Kidney (tissue), 14 donors: ENCODE results near the gene PIGX. TPM values are rescaled to one million over a fixed set of nuclear protein-coding genes. Genes with fewer than 3 reads are reported as not detected.
"Not testable (repeated sequence)": the region's sequence is repeated elsewhere in the genome, so short reads cannot be mapped to it uniquely, and the experiment has no call there.

Experiments
- DNase-seq, 5 donors: peaks; one replicate each; pipeline ENCODE4 v3.0.0-alpha.2; 2013 to 2020
- FAIRE-seq: peaks from 2 replicates; lab custom pipeline; 2012; peaks lifted over from hg19 to GRCh38; lab: Jason Lieb, UNC
- H3K27ac ChIP-seq, 2 donors: one replicate each; pipeline ENCODE4 v1.7.0; 2013; ENCODE audit warnings: low read depth in 2 of 2, low read length in 2 of 2, inconsistent platforms in 1 of 2
- H3K27me3 ChIP-seq: one replicate; pipeline ENCODE4 v1.7.1; 2013; ENCODE audit warnings: low read length, inconsistent platforms; ENCODE audit not compliant: control insufficient read depth, insufficient read depth
- H3K36me3 ChIP-seq, 3 donors: one replicate each; pipeline versions ENCODE4 v1.7.0 to v1.7.1; 2013; ENCODE audit warnings: low read length in 3 of 3, control low read depth in 1 of 3, inconsistent platforms in 1 of 3; ENCODE audit not compliant: insufficient read depth in 3 of 3, control insufficient read depth in 2 of 3
- H3K4me1 ChIP-seq, 3 donors: one replicate each; pipeline versions ENCODE4 v1.7.0 to v1.7.1; 2013; ENCODE audit warnings: low read length in 3 of 3, inconsistent platforms in 1 of 3, low read depth in 1 of 3; ENCODE audit not compliant: control insufficient read depth in 2 of 3, insufficient read depth in 2 of 3
- H3K4me3 ChIP-seq, 3 donors: one replicate each; pipeline versions ENCODE4 v1.7.0 to v1.8.1; 2013; ENCODE audit warnings: low read length in 3 of 3, control low read depth in 1 of 3, inconsistent platforms in 1 of 3
- H3K9ac ChIP-seq, 3 donors: one replicate each; pipeline versions ENCODE4 v1.7.0 to v1.7.1; 2013; ENCODE audit warnings: low read length in 3 of 3, control low read depth in 1 of 3, inconsistent platforms in 1 of 3
- H3K9me3 ChIP-seq, 3 donors: one replicate each; pipeline versions ENCODE4 v1.7.0 to v1.7.1; 2013; ENCODE audit warnings: low read length in 3 of 3, control low read depth in 1 of 3, inconsistent platforms in 1 of 3; ENCODE audit not compliant: control insufficient read depth in 2 of 3, insufficient read depth in 1 of 3
- intact Hi-C: fragments of 100-400 bp; cut with DNase I; formaldehyde crosslinking; loops from one replicate; pipeline ENCODE4 v1.11.1; 2022
- polyA plus RNA-seq: library from polyadenylated mRNA; stranded (reverse); fragments of 350-450 nt; fragmentation: Illumina TruSeq; extraction: RNeasy Lipid Tissue Mini Kit (QIAGEN cat#74804); gene quantifications from one replicate; pipeline ENCODE4 v1.2.3, GENCODE V29; 2014; ENCODE audit warnings: low read depth, low replicate concordance; ENCODE audit not compliant: insufficient read depth
- total RNA-seq: library from RNA; stranded (reverse); fragmentation: NEBNext Ultra II Directional; extraction: Animal tissue kit (Norgen Biotek cat#: 25700); gene quantifications from one replicate; pipeline ENCODE4 v1.2.1, GENCODE V29; 2021
- TF ChIP-seq, protein P1 (sequence below): IDR thresholded peaks from 3 replicates; pipeline ENCODE4 v1.5.1; 2012; ENCODE audit warnings: mild to moderate bottlenecking, moderate library complexity, borderline replicate concordance; ENCODE audit not compliant: insufficient read depth; ENCODE audit errors: extremely low read depth
- donor health status: control.
- donor health status: control.
- donor health status: control.
- donor health status: control.
- donor health status: control.
- donor health status: DM: yes; HTN: yes; CAD: no.
- donor health status: Normal renal cell carcinoma (clear cell type).

Gene PIGX
- total and polyA plus RNA-seq, 2 donors from 2014 or later, result 15.7 to 19.6 TPM

DNA sequence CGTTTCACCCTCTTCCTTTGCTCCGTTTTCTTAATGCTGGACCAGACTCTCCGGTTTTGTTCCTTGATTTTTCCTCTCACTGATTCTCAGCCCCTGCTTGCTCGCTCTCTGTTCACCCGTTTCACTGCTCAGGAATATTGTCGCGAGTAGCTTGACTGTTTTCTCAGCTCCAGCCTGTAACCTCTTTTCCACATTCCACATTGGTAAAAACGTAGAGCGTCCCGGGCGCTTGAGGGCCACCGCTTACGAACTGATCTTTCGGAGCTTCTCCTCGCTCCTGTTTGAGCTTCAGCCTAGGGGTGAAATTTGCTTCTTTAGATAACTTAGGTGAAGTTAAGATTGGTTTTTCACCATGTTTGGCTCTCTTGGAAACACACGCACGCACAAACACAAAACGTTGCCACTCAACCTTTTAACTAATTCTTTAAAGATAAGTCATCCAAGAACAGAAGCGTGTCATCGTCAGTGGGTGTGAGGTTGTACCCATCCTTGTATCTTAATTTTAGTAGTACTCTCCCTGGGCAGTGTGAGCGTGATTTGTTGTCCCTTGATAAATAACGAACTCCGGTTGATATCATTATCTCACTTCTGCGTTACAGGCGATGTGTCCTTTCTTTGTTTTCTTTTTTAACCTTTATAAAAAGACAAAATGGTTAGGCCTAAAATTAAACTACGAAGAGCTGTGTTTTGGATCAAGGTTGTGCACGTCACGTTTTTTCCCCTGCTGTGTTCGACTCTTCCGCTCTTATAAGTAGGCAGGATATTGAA, 28.5 kb downstream of the PIGX start:
- Histone ChIP-seq H3K27me3 (no peaks in the 10 kb centered on the region), H3K27ac (peak overlapping the region; percentile 89 to 95), H3K9ac (peak overlapping the region; percentile 68 to 96 (median 92)), H3K9me3 (no peaks in the 10 kb centered on the region), H3K36me3 (no peaks in the 10 kb centered on the region), H3K4me1 (peaks cover 0 to 6% (median 0%) of the 10 kb centered on the region in 3 donors), H3K4me3 (peak overlapping the region; percentile 63 to 96 (median 80))
- no peak for FAIRE-seq
- intact Hi-C loops, result no loop called here
- peak in 4 of 5 donors; percentile 63 to 82 (median 70) for DNase-seq
- TF ChIP-seq, protein P1, sequence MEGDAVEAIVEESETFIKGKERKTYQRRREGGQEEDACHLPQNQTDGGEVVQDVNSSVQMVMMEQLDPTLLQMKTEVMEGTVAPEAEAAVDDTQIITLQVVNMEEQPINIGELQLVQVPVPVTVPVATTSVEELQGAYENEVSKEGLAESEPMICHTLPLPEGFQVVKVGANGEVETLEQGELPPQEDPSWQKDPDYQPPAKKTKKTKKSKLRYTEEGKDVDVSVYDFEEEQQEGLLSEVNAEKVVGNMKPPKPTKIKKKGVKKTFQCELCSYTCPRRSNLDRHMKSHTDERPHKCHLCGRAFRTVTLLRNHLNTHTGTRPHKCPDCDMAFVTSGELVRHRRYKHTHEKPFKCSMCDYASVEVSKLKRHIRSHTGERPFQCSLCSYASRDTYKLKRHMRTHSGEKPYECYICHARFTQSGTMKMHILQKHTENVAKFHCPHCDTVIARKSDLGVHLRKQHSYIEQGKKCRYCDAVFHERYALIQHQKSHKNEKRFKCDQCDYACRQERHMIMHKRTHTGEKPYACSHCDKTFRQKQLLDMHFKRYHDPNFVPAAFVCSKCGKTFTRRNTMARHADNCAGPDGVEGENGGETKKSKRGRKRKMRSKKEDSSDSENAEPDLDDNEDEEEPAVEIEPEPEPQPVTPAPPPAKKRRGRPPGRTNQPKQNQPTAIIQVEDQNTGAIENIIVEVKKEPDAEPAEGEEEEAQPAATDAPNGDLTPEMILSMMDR, result no peak

DNA sequence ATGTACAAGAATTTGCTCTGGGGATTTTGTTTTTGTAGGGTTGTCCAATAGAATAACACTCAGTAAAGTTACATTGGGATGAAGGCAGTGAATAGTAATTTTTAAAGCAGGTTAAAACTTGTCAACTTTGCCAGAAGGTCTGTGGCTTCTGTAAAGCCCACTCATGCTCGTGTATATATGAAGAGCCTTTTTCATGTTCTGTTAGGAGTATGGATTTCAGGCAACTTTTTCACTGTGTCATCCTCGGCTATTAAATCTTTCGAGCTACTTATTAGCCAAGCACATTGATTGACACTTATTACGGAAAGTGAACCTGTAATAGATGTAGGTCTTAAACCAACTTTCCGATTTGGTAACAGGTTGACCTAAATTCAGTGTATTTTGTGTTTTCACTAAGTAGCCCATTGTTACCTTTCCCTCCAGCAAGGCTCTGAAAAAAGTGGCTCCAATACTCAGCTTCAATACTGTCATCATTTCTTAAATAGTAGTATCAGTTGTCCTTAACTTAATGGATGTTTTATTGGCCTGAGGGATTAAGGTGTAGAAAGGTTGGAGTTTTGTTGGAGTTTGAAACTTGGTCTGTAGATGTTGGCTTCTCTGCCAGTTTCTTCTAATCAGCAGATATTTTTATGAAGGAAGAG, 29.2 kb downstream of the PIGX start:
- peak overlapping the region; percentile 68 to 96 (median 92) for H3K9ac ChIP-seq
- H3K4me3 ChIP-seq, result peak overlapping the region; percentile 63 to 96 (median 80)
- FAIRE-seq, result no peak
- H3K9me3 ChIP-seq, result no peaks in the 10 kb centered on the region
- TF ChIP-seq, protein P1, result no peak
- H3K27ac ChIP-seq, result peak overlapping the region; percentile 89 to 95
- intact Hi-C loops, result no loop called here
- no peaks in the 10 kb centered on the region for H3K27me3 ChIP-seq
- H3K4me1 ChIP-seq, result peaks cover 0 to 6% (median 0%) of the 10 kb centered on the region in 3 donors
- H3K36me3 ChIP-seq, result no peaks in the 10 kb centered on the region
- DNase-seq, result peak in 2 of 5 donors; percentile 5 to 37

DNA sequence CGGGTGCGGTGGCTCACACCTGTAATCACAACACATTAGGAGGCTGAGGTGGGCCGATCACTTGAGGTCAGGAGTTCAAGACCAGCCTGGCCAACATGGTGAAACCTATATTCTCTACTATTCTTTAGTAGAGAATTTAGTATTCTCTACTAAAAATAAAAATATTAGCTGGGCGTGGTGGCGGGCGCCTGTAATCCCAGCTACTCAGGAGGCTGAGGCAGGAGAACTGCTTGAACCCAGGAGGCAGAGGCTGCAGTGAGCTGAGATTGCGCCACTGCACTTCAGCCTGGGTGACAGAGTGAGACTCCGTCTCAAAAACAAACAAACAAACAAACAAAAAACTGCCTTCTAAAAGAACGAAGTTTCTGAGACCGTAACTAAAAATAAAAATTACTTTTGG, 31.4 kb downstream of the PIGX start:
- H3K9me3 ChIP-seq, FAIRE-seq, H3K4me3 ChIP-seq, H3K27ac ChIP-seq, H3K4me1 ChIP-seq, H3K27me3 ChIP-seq, intact Hi-C loops, H3K36me3 ChIP-seq, H3K9ac ChIP-seq, DNase-seq: not testable (repeated sequence)

DNA sequence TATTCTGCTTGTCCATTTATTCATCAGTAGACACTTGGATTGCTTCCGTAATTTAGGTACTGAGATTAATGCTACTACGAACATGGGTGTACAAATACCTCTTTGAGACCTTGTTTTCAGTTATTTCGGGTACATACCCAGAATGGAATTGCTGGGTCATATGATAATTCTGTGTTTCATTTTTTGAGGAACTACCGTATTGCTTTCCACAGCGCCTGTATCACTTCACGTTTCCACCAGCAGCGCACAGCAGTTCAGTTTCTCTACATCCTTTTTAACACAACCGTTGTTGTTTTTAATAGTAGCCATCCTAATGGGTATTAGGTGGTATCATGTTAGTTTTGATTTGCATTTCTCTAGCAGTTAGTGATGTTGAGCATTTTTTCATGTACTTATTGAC, 36.9 kb downstream of the PIGX start:
- no peak overlapping the region for H3K9ac ChIP-seq
- TF ChIP-seq, protein P1, result no peak
- H3K9me3 ChIP-seq, result no peaks in the 10 kb centered on the region
- peaks cover 0 to 3% (median 0%) of the 10 kb centered on the region in 3 donors for H3K36me3 ChIP-seq
- no peak overlapping the region for H3K4me3 ChIP-seq
- no peak overlapping the region for H3K27ac ChIP-seq
- H3K27me3 ChIP-seq, result no peaks in the 10 kb centered on the region
- no peak for DNase-seq
- peaks cover 0 to under 1% (median 0%) of the 10 kb centered on the region in 3 donors for H3K4me1 ChIP-seq
- intact Hi-C loops, result no loop called here
- no peak for FAIRE-seq
